Subcutaneous abdominal adipose tissue (tissue), 5 donors: Measurements from ENCODE around the gene DPEP2.
"Not testable (repeated sequence)": the region's sequence is repeated elsewhere in the genome, so short reads cannot be mapped to it uniquely, and the experiment has no call there.

Experiments used
- H3K27ac ChIP-seq: one replicate; pipeline ENCODE4 v1.7.0; 2013; ENCODE audit warnings: low read depth, mild to moderate bottlenecking, inconsistent platforms, low read length, moderate library complexity
- H3K27me3 ChIP-seq, 5 donors: one replicate each; pipeline ENCODE4 v1.7.0; 2013; ENCODE audit warnings: low read length in 5 of 5, inconsistent platforms in 1 of 5; ENCODE audit not compliant: control insufficient read depth in 5 of 5, insufficient read depth in 4 of 5
- H3K36me3 ChIP-seq, 5 donors: one replicate each; pipeline ENCODE4 v1.7.0; 2013; ENCODE audit warnings: low read length in 5 of 5; ENCODE audit not compliant: control insufficient read depth in 5 of 5, insufficient read depth in 5 of 5
- H3K4me1 ChIP-seq, 5 donors: one replicate each; pipeline ENCODE4 v1.7.0; 2013; ENCODE audit warnings: low read length in 5 of 5, mild to moderate bottlenecking in 3 of 5, moderate library complexity in 1 of 5; ENCODE audit not compliant: control insufficient read depth in 5 of 5, insufficient read depth in 5 of 5
- H3K4me3 ChIP-seq, 5 donors: one replicate each; pipeline ENCODE4 v1.7.0; 2013; ENCODE audit warnings: low read length in 5 of 5, low read depth in 1 of 5
- H3K9ac ChIP-seq, 5 donors: one replicate each; pipeline ENCODE4 v1.7.0; 2013; ENCODE audit warnings: low read length in 5 of 5, mild to moderate bottlenecking in 4 of 5, moderate library complexity in 3 of 5
- H3K9me3 ChIP-seq, 5 donors: one replicate each; pipeline ENCODE4 v1.7.0; 2013; ENCODE audit warnings: low read length in 5 of 5; ENCODE audit not compliant: control insufficient read depth in 5 of 5
- donor health status: healthy.
- donor health status: healthy.
- donor health status: healthy.
- donor health status: healthy.
- donor health status: healthy.

Gene DPEP2

GRCh38 chr16:67940446-67941089 lies 58.7 kb downstream of the DPEP2 start:
- Histone ChIP-seq H3K27ac (no peak overlapping the region), H3K27me3 (no peaks in the 10 kb centered on the region), H3K36me3 (peaks cover 0 to 56% (median 51%) of the 10 kb centered on the region in 5 donors), H3K9me3 (no peaks in the 10 kb centered on the region), H3K9ac (no peak overlapping the region), H3K4me3 (no peak overlapping the region), H3K4me1 (peaks cover 6 to 50% (median 39%) of the 10 kb centered on the region in 5 donors)

DNA sequence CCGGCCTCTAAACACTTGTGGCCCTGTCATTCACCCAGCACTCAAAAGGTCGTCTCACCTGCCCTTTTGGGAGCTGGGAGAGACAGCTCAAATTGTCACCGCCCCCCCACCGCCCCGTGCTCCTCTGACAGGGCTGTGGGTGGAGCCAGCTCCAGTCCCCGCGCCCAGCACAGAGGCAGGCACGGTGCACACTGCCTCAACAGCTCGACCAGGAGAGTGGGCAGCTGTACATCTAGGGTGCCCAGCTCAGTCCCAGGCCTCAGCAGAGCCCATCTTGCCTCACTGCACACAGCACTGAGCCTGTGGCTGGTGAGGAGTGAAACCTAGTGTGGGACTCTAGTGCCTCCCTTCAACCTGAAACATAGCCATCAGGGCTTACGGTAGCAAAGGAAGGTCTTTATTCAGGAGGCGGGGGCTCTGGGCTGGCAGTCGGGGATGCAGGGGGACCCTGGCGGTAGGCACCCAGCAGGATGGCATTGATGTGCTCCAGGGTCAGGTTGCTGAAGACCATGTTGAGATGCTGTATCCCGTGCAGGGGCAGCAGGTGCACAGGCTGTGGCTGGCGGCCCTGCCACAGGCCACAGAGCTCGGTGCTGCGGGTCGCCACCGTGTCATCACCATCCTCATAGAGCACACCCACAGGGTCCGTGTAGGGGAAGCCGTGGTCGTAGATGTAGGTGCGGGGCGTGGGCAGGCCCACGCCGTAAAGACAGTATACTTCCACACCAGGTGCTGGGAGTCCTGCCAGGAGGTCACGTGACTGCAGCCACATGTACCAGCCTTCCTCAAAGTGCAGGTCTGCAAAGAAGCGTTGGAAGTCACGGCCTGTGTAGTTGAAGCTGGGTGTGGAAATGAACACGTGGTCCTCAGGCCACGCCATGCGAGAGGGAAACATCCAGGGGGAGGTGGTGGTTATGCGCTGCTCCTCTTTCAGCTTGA lies 59.5 kb downstream of the DPEP2 start:
- peaks cover 0 to 51% (median 43%) of the 10 kb centered on the region in 5 donors for H3K36me3 ChIP-seq
- no peak overlapping the region for H3K27ac ChIP-seq
- H3K4me1 ChIP-seq: peaks cover 8 to 50% (median 39%) of the 10 kb centered on the region in 5 donors
- no peaks in the 10 kb centered on the region for H3K9me3 ChIP-seq
- no peak overlapping the region for H3K4me3 ChIP-seq
- H3K9ac ChIP-seq: no peak overlapping the region
- no peaks in the 10 kb centered on the region for H3K27me3 ChIP-seq

DNA sequence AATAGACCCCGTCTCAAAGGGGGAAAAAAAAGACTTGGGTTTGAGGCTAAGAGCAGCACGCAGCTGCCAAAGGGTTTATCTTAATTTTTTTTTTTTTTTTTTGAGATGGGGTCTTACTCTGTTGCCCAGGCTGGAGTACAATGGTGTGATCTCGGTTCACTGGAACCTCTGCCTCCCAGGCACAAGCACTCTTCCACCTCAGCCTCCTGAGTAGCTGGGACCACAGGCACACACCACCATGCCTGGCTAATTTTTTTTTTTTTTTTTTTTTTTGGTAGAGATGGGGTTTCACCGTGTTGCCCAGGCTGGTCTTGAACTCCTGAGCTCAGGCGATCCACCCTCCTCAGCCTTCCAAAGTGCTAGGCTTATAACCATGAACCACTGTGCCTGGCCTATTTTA lies 61.6 kb downstream of the DPEP2 start:
- Histone ChIP-seq H3K4me1 (peaks cover 5 to 39% (median 30%) of the 10 kb centered on the region in 5 donors), H3K36me3 (peaks cover 0 to 44% (median 33%) of the 10 kb centered on the region in 5 donors), H3K27ac (peak overlapping the region; percentile 89)
- not testable (repeated sequence) for H3K4me3 ChIP-seq, H3K27me3 ChIP-seq, H3K9me3 ChIP-seq, H3K9ac ChIP-seq
